Pancreas (tissue), 10 donors: ENCODE results near the gene KIAA0825. TPM values are rescaled to one million over a fixed set of nuclear protein-coding genes. Genes with fewer than 3 reads are reported as not detected.

Experiments
- ATAC-seq, 4 donors: fragments of 200-7000 bp; cut with Tn5 transposase; one replicate each; pipeline versions ENCODE4 v1.8.0 to v1.9.1; 2020; ENCODE audit warnings: mild to moderate bottlenecking in 4 of 4, moderate library complexity in 4 of 4
- DNase-seq, 6 donors: peaks; one replicate each; pipeline ENCODE4 v3.0.0-alpha.2; 2020
- FAIRE-seq: peaks from 2 replicates; lab custom pipeline; 2012; peaks lifted over from hg19 to GRCh38; lab: Jason Lieb, UNC
- H3K27ac ChIP-seq, 4 donors: fragments of 200-600 bp; sonication (generic); 1 replicate in 3 of 4; 2 replicates in 1 of 4; pipeline versions ENCODE4 v1.5.0 to v1.8.0; 2020
- H3K27me3 ChIP-seq, 4 donors: fragments of 200-600 bp; one replicate each; pipeline ENCODE4 v1.8.0; 2021
- H3K36me3 ChIP-seq, 3 donors: fragments of 200-600 bp; sonication (generic) in 1 of 3; one replicate each; pipeline versions ENCODE4 v1.5.0 to v1.8.0; 2020 to 2021
- H3K4me1 ChIP-seq, 3 donors: fragments of 200-600 bp; one replicate each; pipeline ENCODE4 v1.8.0; 2021
- H3K4me3 ChIP-seq, 4 donors: fragments of 200-600 bp; sonication (generic) in 2 of 4; one replicate each; pipeline versions ENCODE4 v1.5.0 to v1.8.0; 2020 to 2021
- H3K9me3 ChIP-seq, 4 donors: fragments of 200-600 bp; one replicate each; pipeline ENCODE4 v1.8.0; 2021
- CTCF ChIP-seq, 4 donors: fragments of 200-600 bp; sonication (generic) in 3 of 4; IDR thresholded peaks; one replicate each; pipeline versions ENCODE4 v1.5.0 to v1.8.0; 2021; ENCODE audit warnings: antibody characterized with exemption in 4 of 4
- WGBS, 2 donors: extraction: QIAGEN DNeasy Blood & Tissue Kit; methylation state at CpG; one replicate each; pipeline ENCODE4 v1.1.7; 2013; 5-methylcytosine and 5-hydroxymethylcytosine counted together
- intact Hi-C, 3 donors: fragments of 100-400 bp; cut with DNase I; formaldehyde crosslinking; loops; one replicate each; pipeline versions ENCODE4 v1.11.1 to v1.14.2; 2022
- polyA plus RNA-seq, 2 donors: library from polyadenylated mRNA; stranded (reverse); fragments of 200-250 nt; gene quantifications; one replicate each; pipeline ENCODE4 v1.2.3, GENCODE V29; 2013
- total RNA-seq, 6 donors: library from RNA; stranded (reverse); fragmentation: NEBNext Ultra II Directional in 4 of 6; extraction: Animal tissue kit (Norgen Biotek cat#: 25700) in 4 of 6; gene quantifications; one replicate each; pipeline versions ENCODE4 v1.2.1 to v1.2.4, GENCODE V29; 2021 to 2023
- donor health status: healthy with polysubstance abuse.
- donor health status: DM: no; HTN: no; CAD: no; lungs with moderate emphysema.
- donor health status: DM: no; HTN: no; CAD: no.
- donor health status: control.
- donor health status: control.
- donor health status: Bipolar disorder and iron deficiency.
- donor health status: DM: yes; HTN: yes; CAD: no.
- donor health status: DM: no; HTN: no; CAD: no.
- donor health status: DM: no; HTN: no; CAD: no.
- donor health status: DM: yes; HTN: yes; CAD: no.

The KIAA0825 gene
- total and polyA plus RNA-seq, 8 donors = 0.33 to 3.1 (median 2.0) TPM

GRCh38 chr5:94461131-94461530 lies 157.3 kb downstream of the KIAA0825 start:
- no peak for DNase-seq
- no peak for FAIRE-seq
- Histone ChIP-seq H3K4me3 (no peak overlapping the region), H3K9me3 (no peaks in the 10 kb centered on the region), H3K27ac (no peak overlapping the region), H3K36me3 (no peaks in the 10 kb centered on the region), H3K27me3 (no peaks in the 10 kb centered on the region), H3K4me1 (no peaks in the 10 kb centered on the region)
- TF ChIP-seq CTCF (IDR thresholded peaks at IDR 0.05) = no peak
- intact Hi-C loops = no loop called here
- ATAC-seq = no peak
- 81% methylated on average over 4 of the region's 4 CpGs for WGBS, 2 donors

GRCh38 chr5:94459915-94460314 lies 158.5 kb downstream of the KIAA0825 start:
- ATAC-seq (no peak), FAIRE-seq (no peak), DNase-seq (no peak)
- intact Hi-C loops = no loop called here
- Histone ChIP-seq H3K4me1 (no peaks in the 10 kb centered on the region), H3K27me3 (no peaks in the 10 kb centered on the region), H3K27ac (no peak overlapping the region), H3K36me3 (no peaks in the 10 kb centered on the region), H3K4me3 (no peak overlapping the region), H3K9me3 (no peaks in the 10 kb centered on the region)
- TF ChIP-seq CTCF (IDR thresholded peaks at IDR 0.05) = no peak

- H3K27ac ChIP-seq = no peak overlapping the region
- H3K4me3 ChIP-seq = no peak overlapping the region
- no peaks in the 10 kb centered on the region for H3K27me3 ChIP-seq
- TF ChIP-seq CTCF (IDR thresholded peaks at IDR 0.05) = no peak
- FAIRE-seq = no peak
- no peaks in the 10 kb centered on the region for H3K4me1 ChIP-seq
- H3K36me3 ChIP-seq = no peaks in the 10 kb centered on the region
- DNase-seq = no peak
- no peak for ATAC-seq
- whole genome bisulfite sequencing, 2 donors = 88 to 94% methylated on average over 4 of the region's 4 CpGs
- H3K9me3 ChIP-seq = no peaks in the 10 kb centered on the region
- intact Hi-C loops = no loop called here
These were observed 160.6 kb downstream of the KIAA0825 start for GRCh38 chr5:94457788-94458187.

- intact Hi-C loops = no loop called here
- no peaks in the 10 kb centered on the region for H3K4me1 ChIP-seq
- H3K4me3 ChIP-seq = no peak overlapping the region
- ATAC-seq (no peak), FAIRE-seq (no peak), DNase-seq (no peak)
- TF ChIP-seq CTCF (IDR thresholded peaks at IDR 0.05) = no peak
- no peaks in the 10 kb centered on the region for H3K36me3 ChIP-seq
- H3K27ac ChIP-seq = no peak overlapping the region
- no peaks in the 10 kb centered on the region for H3K27me3 ChIP-seq
- no peaks in the 10 kb centered on the region for H3K9me3 ChIP-seq
- 97 to 98% methylated on average over 2 of the region's 2 CpGs for WGBS, 2 donors
These were observed 172.7 kb downstream of the KIAA0825 start for GRCh38 chr5:94445726-94446125.

GRCh38 chr5:94442991-94443390 lies 175.4 kb downstream of the KIAA0825 start:
- Histone ChIP-seq H3K36me3 (peaks cover 0 to under 1% (median 0%) of the 10 kb centered on the region in 3 donors), H3K27ac (no peak overlapping the region), H3K27me3 (no peaks in the 10 kb centered on the region), H3K4me3 (no peak overlapping the region), H3K9me3 (no peaks in the 10 kb centered on the region), H3K4me1 (no peaks in the 10 kb centered on the region)
- no peak for ATAC-seq
- DNase-seq = no peak
- no peak for FAIRE-seq
- WGBS, 2 donors = 87 to 93% methylated on average over 2 of the region's 2 CpGs
- intact Hi-C loops = no loop called here
- no peak for TF ChIP-seq CTCF (IDR thresholded peaks at IDR 0.05)
